NCI-H128 (cell line): ENCODE data around the gene EHMT2.

ENCODE experiments used
- DNase-seq: peaks from one replicate; lab custom pipeline; 2025; ENCODE audit not compliant: unreplicated experiment; lab: John Stamatoyannopoulos, UW

EHMT2 gene

GRCh38 chr6:31889331-31889972 lies 8.0 kb downstream of the EHMT2 start:
- DNase-seq = no peak

GRCh38 chr6:31888276-31889258 lies 8.9 kb downstream of the EHMT2 start:
- no peak for DNase-seq

- no peak for DNase-seq
Measured at GRCh38 chr6:31887173-31888007, 10.1 kb downstream of the EHMT2 start.

- DNase-seq = no peak
Measured at GRCh38 chr6:31886541-31886991, 10.9 kb downstream of the EHMT2 start.

- no peak for DNase-seq
Measured at GRCh38 chr6:31884528-31885035, 12.9 kb downstream of the EHMT2 start.

GRCh38 chr6:31883676-31884075 lies 13.8 kb downstream of the EHMT2 start:
- DNase-seq = no peak

GRCh38 chr6:31882344-31882743 lies 15.2 kb downstream of the EHMT2 start:
- DNase-seq = no peak

GRCh38 chr6:31881136-31881859 lies 16.2 kb downstream of the EHMT2 start:
- no peak for DNase-seq

GRCh38 chr6:31880616-31881015 lies 16.9 kb downstream of the EHMT2 start:
- DNase-seq = no peak

- no peak for DNase-seq
Measured at GRCh38 chr6:31879901-31880300, 17.6 kb downstream of the EHMT2 start.

- DNase-seq = no peak
Measured at GRCh38 chr6:31879143-31879542, 18.4 kb downstream of the EHMT2 start.

GRCh38 chr6:31878726-31879125 lies 18.8 kb downstream of the EHMT2 start, which contains the start of gene SLC44A4:
TSS of gene SLC44A4 (minus strand) at chr6:31878997. CDS start at chr6:31878980, 17 bp downstream.
- DNase-seq = no peak

- DNase-seq = no peak
Measured at GRCh38 chr6:31878222-31878621, 19.3 kb downstream of the EHMT2 start.

GRCh38 chr6:31877651-31878161 lies 19.8 kb downstream of the EHMT2 start:
- DNase-seq = no peak

- DNase-seq = no peak
Measured at GRCh38 chr6:31877125-31877650, 20.3 kb downstream of the EHMT2 start.

GRCh38 chr6:31876357-31876756 lies 21.1 kb downstream of the EHMT2 start:
- no peak for DNase-seq

GRCh38 chr6:31875877-31876276 lies 21.6 kb downstream of the EHMT2 start:
- DNase-seq = no peak

- DNase-seq = no peak
Measured at GRCh38 chr6:31874836-31875572, 22.5 kb downstream of the EHMT2 start.

GRCh38 chr6:31874084-31874670 lies 23.3 kb downstream of the EHMT2 start:
- no peak for DNase-seq
